CD14-positive monocyte (primary cell): Measurements from ENCODE around the gene WDR64. TPM values are rescaled to one million over a fixed set of nuclear protein-coding genes. Genes with fewer than 3 reads are reported as not detected.
A peak's percentile ranks its signal among the peaks of the same experiment; 100 is the strongest.

Experiments used
- DNase-seq, 3 donors: peaks; one replicate each; pipeline ENCODE4 v3.0.0-alpha.2; 2011 to 2022
- H2AFZ ChIP-seq: 2 replicates; pipeline ENCODE4 v1.6.0; 2012; ENCODE audit warnings: mild to moderate bottlenecking, low read depth, low read length, inconsistent platforms; ENCODE audit not compliant: insufficient read depth, poor library complexity, severe bottlenecking
- H3K27ac ChIP-seq, 2 donors: 1 replicate in 1 of 2; 2 replicates in 1 of 2; pipeline ENCODE4 v1.5.1; 2012 to 2013; ENCODE audit warnings: low read length in 2 of 2, control low read depth in 1 of 2, inconsistent platforms in 1 of 2, low read depth in 1 of 2, mild to moderate bottlenecking in 1 of 2
- H3K27me3 ChIP-seq, 2 donors: one replicate each; pipeline versions ENCODE4 v1.6.0 to v1.6.1; 2011 to 2013; ENCODE audit warnings: low read length in 2 of 2; ENCODE audit not compliant: control insufficient read depth in 2 of 2, insufficient read depth in 2 of 2
- H3K36me3 ChIP-seq, 2 donors: replicated peaks in 1 of 2; 1 replicate in 1 of 2; 2 replicates in 1 of 2; pipeline versions ENCODE4 v1.5.1 to v1.6.1; 2012 to 2013; ENCODE audit warnings: low read length in 2 of 2, control low read depth in 1 of 2, inconsistent platforms in 1 of 2, mild to moderate bottlenecking in 1 of 2; ENCODE audit not compliant: insufficient read depth in 2 of 2, control insufficient read depth in 1 of 2
- H3K4me1 ChIP-seq, 2 donors: 1 replicate in 1 of 2; 2 replicates in 1 of 2; pipeline versions ENCODE4 v1.5.1 to v1.6.1; 2012 to 2013; ENCODE audit warnings: low read length in 2 of 2, control low read depth in 1 of 2, inconsistent platforms in 1 of 2, mild to moderate bottlenecking in 1 of 2, moderate library complexity in 1 of 2; ENCODE audit not compliant: insufficient read depth in 2 of 2, control insufficient read depth in 1 of 2
- H3K4me2 ChIP-seq: replicated peaks from 2 replicates; pipeline ENCODE3; 2012; ENCODE audit warnings: low read length, moderate library complexity, mild to moderate bottlenecking; ENCODE audit not compliant: poor library complexity, severe bottlenecking; ENCODE audit errors: extremely low read depth
- H3K4me3 ChIP-seq, 3 experiments: fragments of 200-600 bp in 1 of 3; sonication (generic) in 1 of 3; replicated peaks in 1 of 3; 1 replicate in 2 of 3; 2 replicates in 1 of 3; pipeline ENCODE4 v1.5.1; 2011 to 2013; ENCODE audit warnings: low read length in 3 of 3, mild to moderate bottlenecking in 3 of 3, control low read depth in 2 of 3, low read depth in 2 of 3, inconsistent platforms in 1 of 3, moderate library complexity in 1 of 3
- H3K79me2 ChIP-seq: 2 replicates; pipeline ENCODE4 v1.6.0; 2012; ENCODE audit warnings: mild to moderate bottlenecking, control low read depth, inconsistent platforms, low read length, moderate library complexity; ENCODE audit not compliant: insufficient read depth
- H3K9ac ChIP-seq: 2 replicates; pipeline ENCODE4 v1.6.0; 2017; ENCODE audit warnings: low read length, mild to moderate bottlenecking; ENCODE audit not compliant: insufficient read depth, poor library complexity, severe bottlenecking
- H3K9me3 ChIP-seq, 2 donors: replicated peaks in 1 of 2; 1 replicate in 1 of 2; 2 replicates in 1 of 2; pipeline versions ENCODE4 v1.5.1 to v1.6.1; 2012 to 2013; ENCODE audit warnings: low read length in 2 of 2, control low read depth in 1 of 2; ENCODE audit not compliant: control insufficient read depth in 1 of 2, insufficient read depth in 1 of 2
- H4K20me1 ChIP-seq: 2 replicates; pipeline ENCODE4 v1.6.0; 2012; ENCODE audit warnings: mild to moderate bottlenecking, low read length, control low read depth, moderate library complexity; ENCODE audit not compliant: insufficient read depth
- H3K27ac Mint-ChIP-seq, 7 donors: one replicate each; pipeline ENCODE4 v1.8.0; 2020; ENCODE audit warnings: mild to moderate bottlenecking in 7 of 7, mixed read lengths in 7 of 7, moderate library complexity in 6 of 7, inconsistent platforms in 2 of 7
- H3K27me3 Mint-ChIP-seq, 3 donors: one replicate each; pipeline ENCODE4 v1.8.0; 2021 to 2022; ENCODE audit warnings: low read depth in 3 of 3, mild to moderate bottlenecking in 3 of 3, mixed read lengths in 3 of 3, moderate library complexity in 3 of 3, inconsistent platforms in 1 of 3
- H3K36me3 Mint-ChIP-seq, 2 donors: one replicate each; pipeline ENCODE4 v1.8.0; 2020; ENCODE audit warnings: mixed read lengths in 2 of 2, inconsistent platforms in 1 of 2, mild to moderate bottlenecking in 1 of 2
- H3K4me1 Mint-ChIP-seq: one replicate; pipeline ENCODE4 v1.8.0; 2020; ENCODE audit warnings: mild to moderate bottlenecking, mixed read lengths
- H3K4me3 Mint-ChIP-seq, 2 donors: one replicate each; pipeline ENCODE4 v1.8.0; 2020; ENCODE audit warnings: mild to moderate bottlenecking in 2 of 2, mixed read lengths in 2 of 2, moderate library complexity in 1 of 2
- H3K9me3 Mint-ChIP-seq, 7 donors: one replicate each; pipeline ENCODE4 v1.8.0; 2020 to 2022; ENCODE audit warnings: mixed read lengths in 7 of 7, mild to moderate bottlenecking in 6 of 7, moderate library complexity in 6 of 7, inconsistent platforms in 2 of 7
- CTCF ChIP-seq: fragments of 200-600 bp; IDR thresholded peaks from one replicate; pipeline ENCODE4 v1.8.0; 2022; ENCODE audit warnings: antibody characterized with exemption, mild to moderate bottlenecking
- WGBS: methylation state at CpG from one replicate; pipeline ENCODE4 v1.1.5; 2013; ENCODE audit warnings: missing lambda C conversion rate; ENCODE audit not compliant: insufficient coverage; 5-methylcytosine and 5-hydroxymethylcytosine counted together
- intact Hi-C, 2 donors: fragments of 100-400 bp; cut with micrococcal nuclease; formaldehyde crosslinking; loops; one replicate each; pipeline versions ENCODE4 v1.15.0 to v1.15.1; 2023
- polyA plus RNA-seq, 3 donors: library from polyadenylated mRNA; depleted of rRNA in 1 of 3; unstranded in 2 of 3; stranded (reverse) in 1 of 3; fragments of 300-500 nt in 2 of 3; fragments of >200 nt in 1 of 3; fragmentation: Illumina TruSeq in 2 of 3; gene quantifications; 1 replicate in 2 of 3; 2 replicates in 1 of 3; pipeline ENCODE4 v1.2.3, GENCODE V29; 2012 to 2021

WDR64 gene
- polyA plus RNA-seq, 3 donors, result not detected

GRCh38 chr1:241844593-241844992 lies 192.5 kb downstream of the WDR64 start:
- Histone ChIP-seq H3K27me3 (no peaks in the 10 kb centered on the region), H3K27ac (no peak overlapping the region), H3K36me3 (no peaks in the 10 kb centered on the region), H3K9ac (no peak overlapping the region), H3K4me1 (peaks cover 15 to 19% of the 10 kb centered on the region in 2 donors), H3K4me2 (no peak overlapping the region), H2AFZ (no peak overlapping the region), H3K4me3 (no peak overlapping the region), H3K9me3 (no peaks in the 10 kb centered on the region), H3K79me2 (peaks cover 16% of the 10 kb centered on the region), H4K20me1 (no peaks in the 10 kb centered on the region)
- H3K27ac Mint-ChIP-seq, result no peak overlapping the region
- no peaks in the 10 kb centered on the region for H3K36me3 Mint-ChIP-seq
- peaks cover 17% of the 10 kb centered on the region for H3K4me1 Mint-ChIP-seq
- no peak for DNase-seq
- H3K4me3 Mint-ChIP-seq, result no peak overlapping the region
- intact Hi-C loops, result loop anchor here (10.0 kb wide), 4 partner anchors 200 to 320 kb away; partner anchors contain the start of genes CHML (in 1 of the 2) and OPN3 (in 1 of the 2)
- H3K27me3 Mint-ChIP-seq, result peaks cover 0 to 6% (median 1%) of the 10 kb centered on the region in 3 donors
- no peak for TF ChIP-seq CTCF
- WGBS, result no CpG with 5 or more reads among the region's 6 CpGs
- no peaks in the 10 kb centered on the region for H3K9me3 Mint-ChIP-seq

- DNase-seq, result no peak
- Histone ChIP-seq H3K27ac (no peak overlapping the region), H3K4me1 (peaks cover 15 to 19% of the 10 kb centered on the region in 2 donors), H3K27me3 (no peaks in the 10 kb centered on the region), H3K9ac (no peak overlapping the region), H4K20me1 (no peaks in the 10 kb centered on the region), H2AFZ (peak overlapping the region; percentile 92), H3K36me3 (peaks cover 0 to 3% of the 10 kb centered on the region in 2 donors), H3K9me3 (no peaks in the 10 kb centered on the region), H3K79me2 (peaks cover 19% of the 10 kb centered on the region), H3K4me2 (no peak overlapping the region), H3K4me3 (no peak overlapping the region)
- Mint-ChIP-seq H3K4me1 (peaks cover 17% of the 10 kb centered on the region), H3K4me3 (no peak overlapping the region), H3K27me3 (peaks cover 0 to 6% (median under 1%) of the 10 kb centered on the region in 3 donors), H3K27ac (no peak overlapping the region), H3K9me3 (no peaks in the 10 kb centered on the region), H3K36me3 (peaks cover under 1 to 1% of the 10 kb centered on the region in 2 donors)
- TF ChIP-seq CTCF, result no peak
- intact Hi-C loops, result loop anchor here (5.0 to 10.0 kb wide), 5 partner anchors 202 to 324 kb away; partner anchors contain the start of genes CHML (in 1 of the 2) and OPN3 (in 1 of the 2)
Observed at GRCh38 chr1:241846375-241846774, 194.3 kb downstream of the WDR64 start.
